NCI-H128 (cell line): ENCODE measurements around the gene TERB1.

Experiments used
- DNase-seq: peaks from one replicate; lab custom pipeline; 2025; ENCODE audit not compliant: unreplicated experiment; lab: John Stamatoyannopoulos, UW

TERB1 gene

DNA sequence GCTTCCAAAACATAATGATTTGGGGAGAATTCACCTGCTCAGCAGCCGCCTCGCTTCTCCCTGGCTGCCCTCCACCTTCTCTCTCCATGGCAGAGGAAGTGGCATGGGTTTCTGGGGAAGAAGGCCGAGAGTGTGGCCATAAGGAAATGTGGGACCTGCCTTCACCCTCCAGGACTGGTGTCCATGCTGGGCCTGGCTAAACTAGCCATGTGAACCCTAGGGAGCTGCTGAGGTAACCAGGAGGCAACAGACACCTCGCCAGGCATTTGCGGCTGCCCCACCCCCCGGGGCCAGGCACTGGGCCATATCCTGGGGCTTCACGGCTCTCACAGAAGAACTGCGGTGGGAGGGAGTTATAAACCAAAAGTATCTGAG lies 94.9 kb downstream of the TERB1 start:
- DNase-seq = no peak

GRCh38 chr16:66705790-66706505 lies 95.4 kb downstream of the TERB1 start:
- DNase-seq = no peak
